H1 (cell line): ENCODE measurements around the gene CCDC40.

Source experiments
- CBX5 ChIP-seq: fragments of 300-800, 300-1000 bp; sonication (generic); IDR thresholded peaks from 2 replicates; pipeline ENCODE4 v1.7.1; 2016; ENCODE audit warnings: antibody characterized with exemption, low read length, low read depth
- CTCF ChIP-seq, 3 experiments: IDR thresholded peaks; 1 replicate in 2 of 3; 2 replicates in 1 of 3; pipeline versions ENCODE4 v1.5.1 to v1.6.1; 2011; ENCODE audit warnings: low read length in 3 of 3, mild to moderate bottlenecking in 3 of 3, inconsistent platforms in 2 of 3, low read depth in 1 of 3, moderate library complexity in 1 of 3; ENCODE audit not compliant: insufficient read depth in 1 of 3; ENCODE audit errors: control extremely low read depth in 1 of 3
- EZH2 ChIP-seq: fragments of 200-600 bp; sonication (generic); IDR thresholded peaks from 2 replicates; pipeline ENCODE4 v1.7.1; 2012; ENCODE audit warnings: low read depth, mild to moderate bottlenecking, moderate library complexity, low read length, inconsistent platforms; ENCODE audit not compliant: severe bottlenecking
- GABPA ChIP-seq: IDR thresholded peaks from 2 replicates; pipeline ENCODE4 v1.6.1; 2011; ENCODE audit warnings: mild to moderate bottlenecking, low read length, moderate library complexity, borderline replicate concordance; ENCODE audit not compliant: insufficient read depth
- NRF1 ChIP-seq: IDR thresholded peaks from 2 replicates; pipeline ENCODE4 v1.6.1; 2011; ENCODE audit warnings: mild to moderate bottlenecking, low read depth, low read length, improper control_type of control experiment
- POLR2A ChIP-seq, 2 experiments: IDR thresholded peaks; 1 replicate in 1 of 2; 2 replicates in 1 of 2; pipeline ENCODE4 v1.6.1; 2011; ENCODE audit warnings: low read depth in 2 of 2, low read length in 2 of 2, mild to moderate bottlenecking in 2 of 2; ENCODE audit errors: control extremely low read depth in 1 of 2
- POLR2AphosphoS5 ChIP-seq: IDR thresholded peaks from 2 replicates; pipeline ENCODE4 v1.6.1; 2011; ENCODE audit warnings: low read depth, low read length
- RBBP5 ChIP-seq: IDR thresholded peaks from 2 replicates; pipeline ENCODE4 v1.7.1; 2012; ENCODE audit warnings: low read depth, mild to moderate bottlenecking, inconsistent platforms, low read length, moderate library complexity, borderline replicate concordance
- RNF2 ChIP-seq: fragments of 200-900, 300-1000 bp; sonication (generic); IDR thresholded peaks from 2 replicates; pipeline ENCODE4 v1.7.1; 2016; ENCODE audit warnings: borderline replicate concordance, low read depth, mild to moderate bottlenecking, antibody characterized with exemption, low read length; ENCODE audit not compliant: poor library complexity, severe bottlenecking; ENCODE audit errors: missing control alignments
- SIN3A ChIP-seq, 2 experiments: IDR thresholded peaks in 1 of 2; conservative IDR thresholded peaks in 1 of 2; 2 replicates each; pipeline ENCODE4 v1.6.1; 2011 to 2012; ENCODE audit warnings: low read length in 2 of 2, improper control_type of control experiment in 1 of 2, low read depth in 1 of 2, mild to moderate bottlenecking in 1 of 2
- SUZ12 ChIP-seq: fragments of 200-600 bp; sonication (generic); IDR thresholded peaks from 2 replicates; pipeline ENCODE4 v1.6.1; 2012; ENCODE audit warnings: mild to moderate bottlenecking, inconsistent platforms, low read length, moderate library complexity, mixed read lengths
- TAF1 ChIP-seq: IDR thresholded peaks from 2 replicates; pipeline ENCODE4 v1.6.1; 2011; ENCODE audit warnings: mild to moderate bottlenecking, low read depth, low read length
- YY1 ChIP-seq: IDR thresholded peaks from 2 replicates; pipeline ENCODE4 v1.6.1; 2011; ENCODE audit warnings: low read depth, mild to moderate bottlenecking, low read length
- TF ChIP-seq, protein P1 (sequence below): IDR thresholded peaks from 2 replicates; pipeline ENCODE4 v1.6.1; 2012; ENCODE audit warnings: inconsistent platforms

GRCh38 chr17:80002690-80003490, 33.6 kb upstream of the CCDC40 start:
- TF ChIP-seq EZH2: no peak
- TF ChIP-seq, protein P1, sequence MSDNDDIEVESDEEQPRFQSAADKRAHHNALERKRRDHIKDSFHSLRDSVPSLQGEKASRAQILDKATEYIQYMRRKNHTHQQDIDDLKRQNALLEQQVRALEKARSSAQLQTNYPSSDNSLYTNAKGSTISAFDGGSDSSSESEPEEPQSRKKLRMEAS: no peak
- TF ChIP-seq YY1: no peak
- TF ChIP-seq SUZ12: no peak
- TF ChIP-seq POLR2A (IDR thresholded peaks at IDR 0.05; ENCODE audit: control extremely low read depth in 1 of 2, low read depth in 2 of 2, low read length in 2 of 2): no peak
- no peak for TF ChIP-seq TAF1
- no peak for TF ChIP-seq CBX5
- TF ChIP-seq RNF2: no peak
- TF ChIP-seq RBBP5: no peak
- TF ChIP-seq CTCF (IDR thresholded peaks at IDR 0.05; ENCODE audit: control extremely low read depth in 1 of 3, insufficient read depth in 1 of 3, low read depth in 1 of 3, low read length in 3 of 3): no peak
- TF ChIP-seq GABPA: no peak
- TF ChIP-seq POLR2AphosphoS5: no peak
- no peak for TF ChIP-seq NRF1
- no peak for TF ChIP-seq SIN3A (conservative IDR thresholded peaks at IDR 0.05 in 1 of 2, IDR thresholded peaks at IDR 0.05 in 1 of 2; ENCODE audit: low read depth in 1 of 2, low read length in 2 of 2)
